Measurements from ENCODE around the gene TSHZ2.

TSHZ2 gene

GRCh38 chr20:53283011-53283410 lies 310.9 kb downstream of the TSHZ2 start:
- Mint-ChIP-seq H3K27ac (no peak overlapping the region), H3K27me3 (no peaks in the 10 kb centered on the region), H3K9me3 (no peaks in the 10 kb centered on the region), H3K36me3 (ENCODE audit: low read depth) (peaks cover 6% of the 10 kb centered on the region), H3K4me1 (ENCODE audit: low read depth) (no peaks in the 10 kb centered on the region), H3K4me3 (no peak overlapping the region)
- DNase-seq = no peak

DNA sequence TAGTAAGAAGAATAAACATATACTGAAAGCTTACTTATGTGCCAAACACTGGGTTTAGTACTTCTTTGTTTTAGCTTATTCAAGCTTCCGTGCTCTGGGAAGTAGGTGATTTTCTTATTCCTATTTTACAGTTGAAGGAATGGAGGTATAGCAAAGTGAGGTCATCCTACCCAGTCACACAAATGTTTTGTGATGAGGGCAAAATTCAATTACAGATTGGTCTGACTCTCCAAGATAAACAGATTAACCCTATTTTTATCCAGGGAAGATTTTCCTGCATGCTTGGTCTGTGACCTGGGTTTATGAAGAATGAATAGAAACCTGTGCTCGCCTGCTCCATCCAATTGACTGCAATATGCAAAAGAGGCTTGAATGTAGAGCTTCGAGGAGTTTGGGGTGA lies 311.4 kb downstream of the TSHZ2 start:
- no peak overlapping the region for H3K27ac Mint-ChIP-seq
- H3K4me3 Mint-ChIP-seq = no peak overlapping the region
- H3K9me3 Mint-ChIP-seq = no peaks in the 10 kb centered on the region
- H3K36me3 Mint-ChIP-seq (ENCODE audit: low read depth) = peaks cover 6% of the 10 kb centered on the region
- no peaks in the 10 kb centered on the region for H3K27me3 Mint-ChIP-seq
- no peaks in the 10 kb centered on the region for H3K4me1 Mint-ChIP-seq (ENCODE audit: low read depth)
- DNase-seq = no peak

DNA sequence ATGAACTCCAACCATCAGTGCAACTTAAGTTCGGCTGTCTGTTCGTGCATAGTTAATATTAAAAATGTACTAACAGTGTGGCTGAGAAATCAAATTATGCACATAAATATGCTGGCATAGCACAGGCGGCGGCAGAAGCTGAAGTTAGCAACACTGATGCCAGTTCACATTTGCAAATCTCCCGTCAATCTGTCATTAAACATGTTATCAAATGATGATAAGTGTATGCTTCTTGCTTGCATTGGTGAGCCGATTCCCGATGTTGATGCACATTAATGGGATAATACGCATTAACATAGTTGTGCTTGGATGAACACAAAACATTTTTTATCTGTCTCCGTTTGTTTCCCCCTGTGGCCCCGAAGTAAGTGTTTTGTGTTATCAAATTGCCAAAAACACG lies 312.1 kb downstream of the TSHZ2 start:
- Mint-ChIP-seq H3K4me3 (no peak overlapping the region), H3K4me1 (ENCODE audit: low read depth) (no peaks in the 10 kb centered on the region), H3K9me3 (no peaks in the 10 kb centered on the region), H3K27me3 (no peaks in the 10 kb centered on the region), H3K27ac (no peak overlapping the region), H3K36me3 (ENCODE audit: low read depth) (peaks cover 6% of the 10 kb centered on the region)
- no peak for DNase-seq

- no peaks in the 10 kb centered on the region for H3K9me3 Mint-ChIP-seq
- H3K4me3 Mint-ChIP-seq = no peak overlapping the region
- H3K27ac Mint-ChIP-seq = no peak overlapping the region
- H3K4me1 Mint-ChIP-seq (ENCODE audit: low read depth) = no peaks in the 10 kb centered on the region
- DNase-seq = no peak
- H3K36me3 Mint-ChIP-seq (ENCODE audit: low read depth) = peaks cover 6% of the 10 kb centered on the region
- no peaks in the 10 kb centered on the region for H3K27me3 Mint-ChIP-seq
Observed at GRCh38 chr20:53284696-53285095, 312.5 kb downstream of the TSHZ2 start.

GRCh38 chr20:53287357-53288042 lies 315.3 kb downstream of the TSHZ2 start:
- Mint-ChIP-seq H3K4me1 (ENCODE audit: low read depth) (no peaks in the 10 kb centered on the region), H3K36me3 (ENCODE audit: low read depth) (peaks cover 4% of the 10 kb centered on the region), H3K27me3 (no peaks in the 10 kb centered on the region), H3K9me3 (no peaks in the 10 kb centered on the region), H3K27ac (no peak overlapping the region), H3K4me3 (no peak overlapping the region)
- DNase-seq = no peak

DNA sequence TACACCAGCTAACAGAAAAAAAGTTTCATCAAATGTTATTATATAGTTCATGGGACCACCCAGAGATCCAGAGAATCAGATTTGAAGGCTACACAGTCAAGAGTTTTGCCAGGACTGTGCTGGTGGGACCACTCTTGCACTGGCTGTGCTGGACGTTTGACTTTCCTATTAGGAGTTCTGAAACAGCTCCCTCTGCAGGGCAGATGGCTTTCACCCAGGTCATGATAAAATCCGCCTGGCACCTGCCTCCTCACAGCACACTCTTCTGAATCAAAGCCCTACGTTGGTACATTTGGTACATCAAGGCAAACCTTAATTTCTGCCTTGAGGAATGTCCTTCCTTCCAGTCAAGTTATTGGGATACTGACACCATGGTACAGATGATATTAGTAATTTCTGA lies 319.4 kb downstream of the TSHZ2 start:
- no peak overlapping the region for H3K27ac Mint-ChIP-seq
- H3K36me3 Mint-ChIP-seq (ENCODE audit: low read depth) = no peaks in the 10 kb centered on the region
- DNase-seq = no peak
- H3K27me3 Mint-ChIP-seq = no peaks in the 10 kb centered on the region
- no peaks in the 10 kb centered on the region for H3K9me3 Mint-ChIP-seq
- no peaks in the 10 kb centered on the region for H3K4me1 Mint-ChIP-seq (ENCODE audit: low read depth)
- no peak overlapping the region for H3K4me3 Mint-ChIP-seq

- H3K27ac Mint-ChIP-seq = no peak overlapping the region
- H3K4me3 Mint-ChIP-seq = no peak overlapping the region
- H3K27me3 Mint-ChIP-seq = no peaks in the 10 kb centered on the region
Observed at GRCh38 chr20:53292347-53292746, 320.2 kb downstream of the TSHZ2 start.

GRCh38 chr20:53294804-53295203 lies 322.6 kb downstream of the TSHZ2 start:
- DNase-seq = no peak
- H3K4me1 Mint-ChIP-seq (ENCODE audit: low read depth) = no peaks in the 10 kb centered on the region
- H3K36me3 Mint-ChIP-seq (ENCODE audit: low read depth) = no peaks in the 10 kb centered on the region
- H3K27me3 Mint-ChIP-seq = peaks cover 9% of the 10 kb centered on the region
- H3K4me3 Mint-ChIP-seq = no peak overlapping the region
- H3K27ac Mint-ChIP-seq = no peak overlapping the region
- H3K9me3 Mint-ChIP-seq = no peaks in the 10 kb centered on the region

More at GRCh38 chr20:53292347-53292746, 320.2 kb downstream of the TSHZ2 start:
- no peaks in the 10 kb centered on the region for H3K4me1 Mint-ChIP-seq (ENCODE audit: low read depth)
- no peaks in the 10 kb centered on the region for H3K9me3 Mint-ChIP-seq
- no peaks in the 10 kb centered on the region for H3K36me3 Mint-ChIP-seq (ENCODE audit: low read depth)
- no peak for DNase-seq

DNA sequence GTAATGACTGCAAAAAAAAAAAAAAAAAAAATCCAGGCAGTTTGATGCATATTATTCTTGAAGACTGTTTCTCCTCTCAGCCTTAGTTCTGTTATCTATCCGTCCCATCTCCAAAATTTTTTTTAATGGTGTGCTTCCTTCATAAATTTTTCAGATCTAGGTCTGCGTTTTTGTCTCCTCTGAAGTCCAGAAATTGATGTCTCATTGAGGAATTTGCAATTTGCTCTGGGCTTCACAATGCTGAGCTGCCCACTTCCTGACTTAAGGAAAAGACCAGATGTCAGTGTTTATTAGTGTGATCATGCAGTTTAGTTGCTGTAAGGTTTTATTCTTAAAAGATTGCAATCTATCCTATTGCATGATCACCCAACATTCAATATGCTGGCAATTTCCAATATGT lies 323.9 kb downstream of the TSHZ2 start:
- H3K4me3 Mint-ChIP-seq = no peak overlapping the region
- H3K27me3 Mint-ChIP-seq = peaks cover 9% of the 10 kb centered on the region

DNA sequence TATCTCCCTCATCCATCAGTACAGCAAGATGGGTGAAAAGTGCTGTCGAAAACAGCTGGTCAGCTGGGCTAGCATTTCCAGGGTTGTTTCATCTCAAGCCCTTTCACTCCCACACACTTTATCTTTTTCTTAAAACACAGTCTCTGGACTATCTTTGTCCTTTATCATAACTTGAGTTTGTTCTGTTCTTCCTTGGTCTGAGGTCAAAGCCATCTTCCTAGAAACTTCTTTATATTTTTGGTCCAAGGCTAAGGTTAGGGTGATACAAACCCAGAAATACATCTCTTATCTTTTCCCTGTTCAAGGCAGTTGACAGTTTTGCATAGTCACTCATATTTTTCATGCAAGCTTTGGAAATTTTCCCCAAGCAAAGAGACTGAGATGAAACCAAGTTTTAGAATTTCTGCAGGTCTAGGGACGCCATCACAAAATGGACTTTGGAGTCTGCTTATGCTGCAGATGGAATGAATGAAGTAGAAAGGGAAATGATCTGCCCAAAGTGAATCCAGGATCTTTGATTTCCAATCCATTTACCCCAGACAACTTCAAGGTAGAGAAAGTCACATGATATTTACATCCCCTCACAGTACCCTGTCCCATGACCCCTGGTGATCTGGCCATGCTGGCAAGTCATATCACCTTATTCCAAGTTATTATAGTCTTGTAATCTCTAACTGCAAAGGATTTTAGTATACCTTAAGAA lies 324.4 kb downstream of the TSHZ2 start:
- Mint-ChIP-seq H3K27me3 (peaks cover 9% of the 10 kb centered on the region), H3K27ac (no peak overlapping the region), H3K4me3 (no peak overlapping the region), H3K36me3 (ENCODE audit: low read depth) (no peaks in the 10 kb centered on the region), H3K9me3 (no peaks in the 10 kb centered on the region), H3K4me1 (ENCODE audit: low read depth) (no peaks in the 10 kb centered on the region)
- no peak for DNase-seq

More for the DNA sequence above, 323.9 kb downstream of the TSHZ2 start:
- no peaks in the 10 kb centered on the region for H3K36me3 Mint-ChIP-seq (ENCODE audit: low read depth)
- no peak overlapping the region for H3K27ac Mint-ChIP-seq
- no peaks in the 10 kb centered on the region for H3K9me3 Mint-ChIP-seq
- no peak for DNase-seq
- no peaks in the 10 kb centered on the region for H3K4me1 Mint-ChIP-seq (ENCODE audit: low read depth)

GRCh38 chr20:53297154-53297529 lies 325.0 kb downstream of the TSHZ2 start:
- H3K36me3 Mint-ChIP-seq (ENCODE audit: low read depth) = no peaks in the 10 kb centered on the region
- peaks cover 9% of the 10 kb centered on the region for H3K27me3 Mint-ChIP-seq
- no peak overlapping the region for H3K27ac Mint-ChIP-seq
- H3K4me1 Mint-ChIP-seq (ENCODE audit: low read depth) = no peaks in the 10 kb centered on the region
- H3K4me3 Mint-ChIP-seq = no peak overlapping the region
- no peaks in the 10 kb centered on the region for H3K9me3 Mint-ChIP-seq
- no peak for DNase-seq

- Mint-ChIP-seq H3K9me3 (no peaks in the 10 kb centered on the region), H3K27ac (no peak overlapping the region), H3K4me3 (no peak overlapping the region), H3K4me1 (ENCODE audit: low read depth) (no peaks in the 10 kb centered on the region), H3K27me3 (peaks cover 9% of the 10 kb centered on the region), H3K36me3 (ENCODE audit: low read depth) (no peaks in the 10 kb centered on the region)
- no peak for DNase-seq
Observed at GRCh38 chr20:53298260-53298659, 326.1 kb downstream of the TSHZ2 start.

- H3K27ac Mint-ChIP-seq = no peak overlapping the region
- no peaks in the 10 kb centered on the region for H3K4me1 Mint-ChIP-seq (ENCODE audit: low read depth)
- no peaks in the 10 kb centered on the region for H3K36me3 Mint-ChIP-seq (ENCODE audit: low read depth)
- no peaks in the 10 kb centered on the region for H3K9me3 Mint-ChIP-seq
- no peak for DNase-seq
- no peak overlapping the region for H3K4me3 Mint-ChIP-seq
- peaks cover 9% of the 10 kb centered on the region for H3K27me3 Mint-ChIP-seq
Observed at GRCh38 chr20:53298911-53299310, 326.8 kb downstream of the TSHZ2 start.

- DNase-seq = no peak
- H3K27ac Mint-ChIP-seq = no peak overlapping the region
- peaks cover 9% of the 10 kb centered on the region for H3K27me3 Mint-ChIP-seq
- no peaks in the 10 kb centered on the region for H3K4me1 Mint-ChIP-seq (ENCODE audit: low read depth)
- no peaks in the 10 kb centered on the region for H3K36me3 Mint-ChIP-seq (ENCODE audit: low read depth)
- H3K9me3 Mint-ChIP-seq = no peaks in the 10 kb centered on the region
- no peak overlapping the region for H3K4me3 Mint-ChIP-seq
Observed at GRCh38 chr20:53299831-53300230, 327.7 kb downstream of the TSHZ2 start.

- no peaks in the 10 kb centered on the region for H3K36me3 Mint-ChIP-seq (ENCODE audit: low read depth)
- no peaks in the 10 kb centered on the region for H3K4me1 Mint-ChIP-seq (ENCODE audit: low read depth)
- no peaks in the 10 kb centered on the region for H3K9me3 Mint-ChIP-seq
- peaks cover 12% of the 10 kb centered on the region for H3K27me3 Mint-ChIP-seq
- DNase-seq = no peak
- no peak overlapping the region for H3K27ac Mint-ChIP-seq
- H3K4me3 Mint-ChIP-seq = no peak overlapping the region
Observed at GRCh38 chr20:53301869-53302268, 329.7 kb downstream of the TSHZ2 start.

All from activated T-cell treated with anti-CD3 and anti-CD28 coated beads, Interleukin-2, amount 50 U/mL, for 24 hours (primary cell).